Measurements from ENCODE around the gene KIF26B.

Gene KIF26B

DNA sequence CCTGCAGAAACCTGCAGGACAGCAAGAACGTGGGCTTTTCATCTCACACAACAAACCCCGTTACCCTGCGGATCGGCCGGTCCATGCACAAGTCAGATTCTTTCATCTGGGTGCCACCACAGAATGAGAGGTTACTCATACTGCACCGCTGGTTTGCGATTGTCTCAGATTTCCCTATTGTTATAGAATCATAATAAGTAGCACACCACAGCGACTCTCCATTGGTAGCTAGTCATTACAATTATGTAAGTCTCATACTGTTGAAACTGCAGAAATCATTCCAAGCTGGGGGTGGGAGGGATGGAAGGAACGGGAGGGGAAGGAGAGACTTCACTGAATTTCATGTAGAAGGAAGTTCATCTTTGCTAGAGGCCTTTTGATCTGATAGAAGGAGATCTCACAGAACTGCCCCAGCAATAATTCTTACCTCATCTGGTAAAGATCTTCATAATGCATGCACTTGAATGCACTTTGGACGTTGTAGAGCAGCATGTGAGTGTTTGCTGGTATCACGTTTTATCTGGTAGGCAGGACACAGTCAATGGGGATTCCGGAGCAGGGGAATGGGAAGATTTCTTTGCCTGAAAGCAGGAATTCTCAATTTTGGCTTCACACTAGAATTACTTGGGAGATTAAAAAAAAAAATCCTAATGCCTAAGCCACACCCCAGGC, 221.1 kb downstream of the KIF26B start:
- Histone ChIP-seq H3K4me1 (ENCODE audit: insufficient read depth, insufficient read length) (peaks cover 8% of the 10 kb centered on the region), H3K4me3 (ENCODE audit: insufficient read length, low read depth) (no peak overlapping the region), H3K9me3 (ENCODE audit: insufficient read depth, low read length) (no peaks in the 10 kb centered on the region), H3K36me3 (ENCODE audit: insufficient read depth, insufficient read length, low read length) (no peaks in the 10 kb centered on the region), H3K27me3 (ENCODE audit: insufficient read depth, insufficient read length) (no peaks in the 10 kb centered on the region), H3K9ac (ENCODE audit: insufficient read length, low read depth) (no peak overlapping the region)
- no peak for DNase-seq (ENCODE audit: low read depth, low spot score)
- no peak for TF ChIP-seq YY1 (IDR thresholded peaks at IDR 0.05; ENCODE audit: insufficient read depth, insufficient read length)
- no peak for TF ChIP-seq SUZ12 (IDR thresholded peaks at IDR 0.05; ENCODE audit: extremely low read depth, insufficient read depth, insufficient read length)
- TF ChIP-seq ZNF274 (IDR thresholded peaks at IDR 0.05; ENCODE audit: low read depth, low read length), result no peak

DNA sequence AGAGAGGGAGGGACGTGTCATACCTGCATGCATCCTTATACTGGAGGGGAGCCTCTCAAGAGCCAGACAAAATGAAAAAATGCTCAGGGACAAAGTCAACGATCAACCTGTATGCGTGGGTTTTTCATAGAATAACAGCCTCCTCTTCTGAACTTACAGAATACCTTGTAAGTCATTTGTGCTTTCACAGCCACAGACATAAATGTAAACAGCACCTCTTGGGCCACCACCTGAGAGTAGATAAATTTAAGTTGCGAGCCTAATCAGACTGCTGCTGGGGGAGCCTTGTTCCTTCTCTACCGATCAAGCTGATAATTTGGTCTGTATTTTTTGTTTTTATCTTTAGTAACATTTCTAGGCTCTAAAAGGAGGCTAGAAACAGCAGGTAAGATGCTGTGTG, 223.1 kb downstream of the KIF26B start:
- Histone ChIP-seq H3K4me1 (ENCODE audit: insufficient read depth, insufficient read length) (peaks cover 8% of the 10 kb centered on the region), H3K4me3 (ENCODE audit: insufficient read length, low read depth) (no peak overlapping the region), H3K27me3 (ENCODE audit: insufficient read depth, insufficient read length) (no peaks in the 10 kb centered on the region), H3K9ac (ENCODE audit: insufficient read length, low read depth) (no peak overlapping the region), H3K36me3 (ENCODE audit: insufficient read depth, insufficient read length, low read length) (no peaks in the 10 kb centered on the region), H3K9me3 (ENCODE audit: insufficient read depth, low read length) (no peaks in the 10 kb centered on the region)
- TF ChIP-seq SUZ12 (IDR thresholded peaks at IDR 0.05; ENCODE audit: extremely low read depth, insufficient read depth, insufficient read length), result no peak
- TF ChIP-seq YY1 (IDR thresholded peaks at IDR 0.05; ENCODE audit: insufficient read depth, insufficient read length), result no peak
- TF ChIP-seq ZNF274 (IDR thresholded peaks at IDR 0.05; ENCODE audit: low read depth, low read length), result no peak
- no peak for DNase-seq (ENCODE audit: low read depth, low spot score)

DNA sequence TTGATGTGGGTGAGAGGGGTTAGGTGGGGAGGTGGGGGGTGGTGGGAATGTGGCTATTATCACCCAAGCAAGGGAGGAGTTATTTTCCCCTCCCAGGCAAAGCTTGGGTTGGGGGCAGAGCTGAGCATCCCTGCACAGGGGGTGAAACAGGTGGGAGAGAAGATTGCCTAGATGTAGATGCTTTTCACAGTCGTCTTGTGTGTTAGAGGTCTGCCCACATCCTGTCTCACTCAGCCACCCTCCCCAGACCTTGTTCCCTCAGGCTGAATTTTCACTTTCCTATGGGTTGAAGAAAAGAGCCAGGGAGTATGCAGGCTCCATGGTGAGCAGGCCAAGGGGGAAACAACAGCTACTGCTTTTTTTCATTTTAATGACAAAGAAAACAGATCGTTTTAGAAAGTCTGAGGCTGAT, 223.5 kb downstream of the KIF26B start:
- Histone ChIP-seq H3K36me3 (ENCODE audit: insufficient read depth, insufficient read length, low read length) (no peaks in the 10 kb centered on the region), H3K4me3 (ENCODE audit: insufficient read length, low read depth) (no peak overlapping the region), H3K27me3 (ENCODE audit: insufficient read depth, insufficient read length) (no peaks in the 10 kb centered on the region), H3K9ac (ENCODE audit: insufficient read length, low read depth) (no peak overlapping the region), H3K4me1 (ENCODE audit: insufficient read depth, insufficient read length) (peaks cover 8% of the 10 kb centered on the region), H3K9me3 (ENCODE audit: insufficient read depth, low read length) (no peaks in the 10 kb centered on the region)
- TF ChIP-seq SUZ12 (IDR thresholded peaks at IDR 0.05; ENCODE audit: extremely low read depth, insufficient read depth, insufficient read length), result no peak
- TF ChIP-seq ZNF274 (IDR thresholded peaks at IDR 0.05; ENCODE audit: low read depth, low read length), result no peak
- no peak for TF ChIP-seq YY1 (IDR thresholded peaks at IDR 0.05; ENCODE audit: insufficient read depth, insufficient read length)
- DNase-seq (ENCODE audit: low read depth, low spot score), result peak; percentile 83

DNA sequence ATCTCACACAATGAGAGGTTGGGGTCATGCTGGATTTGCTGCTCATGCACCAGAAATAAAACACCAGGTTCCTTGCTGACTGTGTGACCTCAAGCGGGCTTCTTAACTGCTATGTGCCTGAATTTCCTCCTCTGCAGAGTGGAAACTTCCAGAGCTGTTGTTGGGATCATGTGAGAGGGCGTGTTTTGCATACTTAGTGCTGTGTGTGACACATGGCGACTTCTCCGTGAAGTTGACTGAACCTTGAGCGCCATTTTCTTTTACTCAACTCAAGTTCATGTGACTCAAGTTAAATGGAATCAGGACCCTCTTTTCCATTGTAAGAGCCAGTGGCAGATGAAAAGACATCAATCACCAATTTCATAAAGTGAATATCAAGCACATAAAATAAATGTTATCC, 224.0 kb downstream of the KIF26B start:
- H3K9ac ChIP-seq (ENCODE audit: insufficient read length, low read depth), result no peak overlapping the region
- H3K27me3 ChIP-seq (ENCODE audit: insufficient read depth, insufficient read length), result no peaks in the 10 kb centered on the region
- peak; percentile 66 for DNase-seq (ENCODE audit: low read depth, low spot score)

DNA sequence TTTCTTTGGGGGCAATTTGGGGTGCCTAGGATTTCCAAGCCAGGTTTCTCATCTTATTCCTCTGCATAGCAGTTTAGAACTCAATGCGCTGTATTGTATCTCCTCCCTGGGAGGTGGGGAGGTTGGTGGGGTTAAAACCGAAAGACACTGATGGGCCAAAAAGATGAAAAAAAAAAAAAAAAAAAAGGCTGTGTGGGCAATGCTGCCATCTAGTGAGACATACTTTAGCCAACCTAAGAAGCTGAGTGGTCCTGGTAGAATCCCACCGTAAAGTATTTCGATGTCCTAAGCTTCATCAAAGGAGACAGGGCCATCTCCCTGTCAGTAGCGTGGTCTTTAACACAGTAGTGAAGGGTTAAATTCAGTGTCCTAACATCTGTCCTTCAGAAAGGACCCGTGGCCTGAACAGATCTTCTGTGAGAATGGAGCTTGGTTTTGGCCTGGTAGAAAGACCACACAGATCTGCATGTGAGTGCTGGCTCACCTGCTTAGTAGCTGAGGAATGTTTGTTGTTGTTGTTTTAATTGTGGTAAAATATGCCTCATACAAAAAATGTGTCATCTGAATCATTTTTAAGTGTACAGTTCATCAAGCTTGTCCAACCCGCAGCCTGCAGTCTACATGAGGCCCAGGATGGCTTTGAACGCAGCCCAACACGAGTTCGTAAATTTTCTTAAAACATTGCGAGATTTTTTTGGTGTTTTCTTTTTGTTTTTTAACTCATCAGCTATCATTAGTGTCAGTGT, 226.2 kb downstream of the KIF26B start:
- Histone ChIP-seq H3K4me1 (ENCODE audit: insufficient read depth, insufficient read length) (peaks cover 12% of the 10 kb centered on the region), H3K4me3 (ENCODE audit: insufficient read length, low read depth) (no peak overlapping the region), H3K36me3 (ENCODE audit: insufficient read depth, insufficient read length, low read length) (no peaks in the 10 kb centered on the region), H3K27me3 (ENCODE audit: insufficient read depth, insufficient read length) (no peaks in the 10 kb centered on the region), H3K9me3 (ENCODE audit: insufficient read depth, low read length) (no peaks in the 10 kb centered on the region), H3K9ac (ENCODE audit: insufficient read length, low read depth) (no peak overlapping the region)
- DNase-seq (ENCODE audit: low read depth, low spot score), result no peak
- no peak for TF ChIP-seq ZNF274 (IDR thresholded peaks at IDR 0.05; ENCODE audit: low read depth, low read length)
- no peak for TF ChIP-seq YY1 (IDR thresholded peaks at IDR 0.05; ENCODE audit: insufficient read depth, insufficient read length)

More for the DNA sequence above, 224.0 kb downstream of the KIF26B start:
- Histone ChIP-seq H3K4me3 (ENCODE audit: insufficient read length, low read depth) (no peak overlapping the region), H3K4me1 (ENCODE audit: insufficient read depth, insufficient read length) (peaks cover 9% of the 10 kb centered on the region), H3K9me3 (ENCODE audit: insufficient read depth, low read length) (no peaks in the 10 kb centered on the region), H3K36me3 (ENCODE audit: insufficient read depth, insufficient read length, low read length) (no peaks in the 10 kb centered on the region)
- no peak for TF ChIP-seq ZNF274 (IDR thresholded peaks at IDR 0.05; ENCODE audit: low read depth, low read length)
- no peak for TF ChIP-seq YY1 (IDR thresholded peaks at IDR 0.05; ENCODE audit: insufficient read depth, insufficient read length)
- no peak for TF ChIP-seq SUZ12 (IDR thresholded peaks at IDR 0.05; ENCODE audit: extremely low read depth, insufficient read depth, insufficient read length)

DNA sequence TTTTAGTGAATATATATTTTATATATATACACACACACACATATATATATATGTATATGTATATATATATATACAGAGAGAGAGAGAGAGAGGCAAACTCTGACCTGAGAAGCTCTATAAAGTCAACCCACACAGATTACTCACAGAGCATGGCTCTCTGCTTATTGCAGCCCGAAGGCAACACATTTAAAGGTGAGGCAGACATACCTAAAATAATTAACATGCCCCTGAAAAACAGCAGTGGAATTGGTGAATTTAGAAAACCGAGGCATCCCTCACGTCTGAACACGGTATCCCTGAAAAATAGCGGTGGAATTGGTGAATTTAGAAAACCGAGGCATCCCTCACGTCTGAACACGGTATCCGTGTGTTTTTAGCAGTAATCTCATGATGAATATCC, 228.2 kb downstream of the KIF26B start:
- no peaks in the 10 kb centered on the region for H3K27me3 ChIP-seq (ENCODE audit: insufficient read depth, insufficient read length)

More for the DNA sequence above, 228.2 kb downstream of the KIF26B start:
- H3K9ac ChIP-seq (ENCODE audit: insufficient read length, low read depth), result no peak overlapping the region
- H3K9me3 ChIP-seq (ENCODE audit: insufficient read depth, low read length), result no peaks in the 10 kb centered on the region
- DNase-seq (ENCODE audit: low read depth, low spot score), result no peak
- TF ChIP-seq ZNF274 (IDR thresholded peaks at IDR 0.05; ENCODE audit: low read depth, low read length), result no peak
- no peak for TF ChIP-seq SUZ12 (IDR thresholded peaks at IDR 0.05; ENCODE audit: extremely low read depth, insufficient read depth, insufficient read length)
- no peak for TF ChIP-seq YY1 (IDR thresholded peaks at IDR 0.05; ENCODE audit: insufficient read depth, insufficient read length)
- H3K4me1 ChIP-seq (ENCODE audit: insufficient read depth, insufficient read length), result peaks cover 8% of the 10 kb centered on the region
- H3K4me3 ChIP-seq (ENCODE audit: insufficient read length, low read depth), result no peak overlapping the region
- no peaks in the 10 kb centered on the region for H3K36me3 ChIP-seq (ENCODE audit: insufficient read depth, insufficient read length, low read length)

All from NT2/D1 (cell line).